ENCODE measurements around the gene XPNPEP3.

DNA sequence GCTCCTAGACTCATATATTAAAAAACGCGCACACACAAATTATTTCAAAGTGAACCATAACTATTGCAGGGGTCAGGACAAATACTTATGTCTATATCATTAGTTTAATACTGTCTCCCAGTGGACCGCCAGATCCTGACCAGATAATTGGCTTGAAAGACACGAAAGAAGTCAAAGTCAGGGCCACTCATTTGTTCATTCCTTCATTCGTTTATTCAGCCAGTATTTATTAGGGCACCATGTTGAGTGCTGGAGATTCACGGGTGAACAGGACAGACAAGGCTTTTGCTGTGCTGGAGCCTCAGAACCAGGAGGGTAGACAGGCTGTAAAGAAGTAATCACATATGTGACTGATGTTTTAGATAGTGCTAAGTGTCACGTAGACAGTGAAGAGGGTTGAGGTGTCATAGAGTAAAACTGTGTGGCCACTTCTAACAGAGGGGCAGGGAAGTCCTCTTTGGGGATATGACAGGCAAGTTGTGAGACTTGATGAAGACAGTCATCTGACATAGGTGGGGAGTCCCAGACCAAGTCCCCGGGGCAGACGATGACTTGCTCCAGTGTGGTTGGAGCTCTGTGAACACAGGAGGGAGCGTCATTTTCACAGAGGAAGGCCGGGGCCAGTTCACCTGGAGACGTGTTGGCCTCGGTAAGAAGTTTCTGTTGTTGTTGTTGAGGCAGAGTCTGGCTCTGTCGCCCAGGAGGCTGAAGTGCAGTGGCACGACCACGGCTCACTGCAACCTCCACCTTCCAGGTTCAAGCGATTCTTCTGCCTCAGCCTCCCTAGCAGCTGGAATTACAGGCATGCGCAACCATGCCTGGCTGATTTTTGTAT, 120.1 kb downstream of the XPNPEP3 start:
- no peak for TF ChIP-seq POLR2A (IDR thresholded peaks at IDR 0.05; ENCODE audit: low read depth, low read length)
- no peak for TF ChIP-seq POLR2AphosphoS5 (IDR thresholded peaks at IDR 0.05; ENCODE audit: low read depth, low read length)
- TF ChIP-seq TAF1 (IDR thresholded peaks at IDR 0.05; ENCODE audit: borderline replicate concordance, low read depth, low read length): no peak
